Loucy (cell line): ENCODE results near the gene GRAMD4.

ENCODE experiments used
- EZH2phosphoT487 ChIP-seq: fragments of 200-600 bp; IDR thresholded peaks from 2 replicates; pipeline ENCODE4 v1.6.1; 2018; ENCODE audit warnings: antibody characterized with exemption, mild to moderate bottlenecking, moderate library complexity, borderline replicate concordance
- TF ChIP-seq, protein P1 (sequence below): fragments of 200-600 bp; sonication (generic); conservative IDR thresholded peaks from 2 replicates; pipeline ENCODE4 v1.5.1; 2014; ENCODE audit warnings: mild to moderate bottlenecking, antibody characterized with exemption, low read length

DNA sequence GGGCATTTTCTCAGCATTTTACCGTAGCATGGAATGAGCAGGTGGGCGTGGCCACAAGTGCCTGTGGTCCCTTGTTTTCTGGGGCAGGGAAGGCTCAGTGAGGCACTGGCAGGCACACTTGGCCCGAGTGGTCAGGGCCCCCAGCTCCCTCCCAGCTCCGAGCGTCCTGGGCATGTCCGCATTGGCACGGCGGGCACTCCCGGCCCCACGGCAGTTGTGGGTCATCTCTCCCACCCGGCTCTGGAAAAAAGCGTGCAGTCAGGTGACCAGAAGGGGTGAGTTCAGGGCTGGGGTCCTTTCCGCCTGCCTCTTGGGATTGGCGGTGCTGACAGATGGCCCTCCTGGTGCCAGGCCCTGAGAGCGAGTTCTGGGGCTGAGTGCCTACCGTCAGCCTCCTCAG is 55.8 kb downstream of the GRAMD4 start:
- TF ChIP-seq, protein P1, sequence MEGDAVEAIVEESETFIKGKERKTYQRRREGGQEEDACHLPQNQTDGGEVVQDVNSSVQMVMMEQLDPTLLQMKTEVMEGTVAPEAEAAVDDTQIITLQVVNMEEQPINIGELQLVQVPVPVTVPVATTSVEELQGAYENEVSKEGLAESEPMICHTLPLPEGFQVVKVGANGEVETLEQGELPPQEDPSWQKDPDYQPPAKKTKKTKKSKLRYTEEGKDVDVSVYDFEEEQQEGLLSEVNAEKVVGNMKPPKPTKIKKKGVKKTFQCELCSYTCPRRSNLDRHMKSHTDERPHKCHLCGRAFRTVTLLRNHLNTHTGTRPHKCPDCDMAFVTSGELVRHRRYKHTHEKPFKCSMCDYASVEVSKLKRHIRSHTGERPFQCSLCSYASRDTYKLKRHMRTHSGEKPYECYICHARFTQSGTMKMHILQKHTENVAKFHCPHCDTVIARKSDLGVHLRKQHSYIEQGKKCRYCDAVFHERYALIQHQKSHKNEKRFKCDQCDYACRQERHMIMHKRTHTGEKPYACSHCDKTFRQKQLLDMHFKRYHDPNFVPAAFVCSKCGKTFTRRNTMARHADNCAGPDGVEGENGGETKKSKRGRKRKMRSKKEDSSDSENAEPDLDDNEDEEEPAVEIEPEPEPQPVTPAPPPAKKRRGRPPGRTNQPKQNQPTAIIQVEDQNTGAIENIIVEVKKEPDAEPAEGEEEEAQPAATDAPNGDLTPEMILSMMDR = no peak
- no peak for TF ChIP-seq EZH2phosphoT487
